Activated CD4-positive, alpha-beta T cell treated with anti-CD3 and anti-CD28 coated beads for 36 hours (primary cell): ENCODE results near the gene KIF21A. TPM values are rescaled to one million over a fixed set of nuclear protein-coding genes. Genes with fewer than 3 reads are reported as not detected.
"Not testable (repeated sequence)": the region's sequence is repeated elsewhere in the genome, so short reads cannot be mapped to it uniquely, and the experiment has no call there.

Experiments
- ATAC-seq: fragments of 200-7000 bp; cut with Tn5 transposase; one replicate; pipeline ENCODE4 v1.10.0; 2021; ENCODE audit warnings: mild to moderate bottlenecking, moderate library complexity
- CTCF ChIA-PET: fragments of 350-600 bp; sonication (Branson Sonifier 250); formaldehyde crosslinking; loops from one replicate; lab custom pipeline; 2021; ENCODE audit warnings: antibody characterized with exemption; lab: Charles Lee
- POLR2A ChIA-PET: fragments of 350-600 bp; sonication (Branson Sonifier 250); formaldehyde crosslinking; loops from one replicate; lab custom pipeline; 2021; ENCODE audit warnings: antibody characterized with exemption, inconsistent platforms; lab: Charles Lee
- DNase-seq: peaks from one replicate; pipeline ENCODE4 v3.0.0-alpha.2; 2020
- H3K27ac Mint-ChIP-seq: one replicate; pipeline ENCODE4 v1.8.0; 2021; ENCODE audit warnings: mixed read lengths
- H3K27me3 Mint-ChIP-seq: one replicate; pipeline ENCODE4 v1.8.0; 2021; ENCODE audit warnings: mixed read lengths
- H3K36me3 Mint-ChIP-seq: one replicate; pipeline ENCODE4 v1.8.0; 2021; ENCODE audit warnings: low read depth, mixed read lengths
- H3K4me1 Mint-ChIP-seq: one replicate; pipeline ENCODE4 v1.8.0; 2021; ENCODE audit warnings: mixed read lengths
- H3K4me3 Mint-ChIP-seq: one replicate; pipeline ENCODE4 v1.8.0; 2021; ENCODE audit warnings: mild to moderate bottlenecking, moderate library complexity, mixed read lengths
- H3K9me3 Mint-ChIP-seq: one replicate; pipeline ENCODE4 v1.8.0; 2021; ENCODE audit warnings: low read depth, mixed read lengths
- intact Hi-C, 2 experiments: fragments of 100-400 bp; cut with DNase I in 1 of 2; cut with micrococcal nuclease in 1 of 2; formaldehyde crosslinking; loops; one replicate each; pipeline versions ENCODE4 v1.14.2 to v1.15.1; 2022 to 2024; cut with DNase I, micrococcal nuclease
- total RNA-seq, 2 experiments: library from RNA; stranded (reverse); gene quantifications; one replicate each; pipeline ENCODE4 v1.2.3, GENCODE V29; 2021

The KIF21A gene
- total RNA-seq, 2 experiments from 2014 or later = 12.0 to 13.9 TPM

- CTCF ChIA-PET = no interaction called here
These were observed 142.1 kb downstream of the KIF21A start for GRCh38 chr12:39300799-39301198.

GRCh38 chr12:39297891-39298290 lies 145.0 kb downstream of the KIF21A start:
- ChIA-PET POLR2A (no interaction called here), CTCF (no interaction called here)
- peaks cover 5% of the 10 kb centered on the region for H3K9me3 Mint-ChIP-seq
- intact Hi-C loops = no loop called here
- H3K36me3 Mint-ChIP-seq = peaks cover 11% of the 10 kb centered on the region
- no peaks in the 10 kb centered on the region for H3K27me3 Mint-ChIP-seq
- no peak for ATAC-seq
- no peaks in the 10 kb centered on the region for H3K4me1 Mint-ChIP-seq
- H3K4me3 Mint-ChIP-seq = no peak overlapping the region
- H3K27ac Mint-ChIP-seq = no peak overlapping the region
- no peak for DNase-seq

More at GRCh38 chr12:39300799-39301198, 142.1 kb downstream of the KIF21A start:
- H3K9me3 Mint-ChIP-seq = peaks cover 5% of the 10 kb centered on the region
- DNase-seq (no peak), ATAC-seq (no peak)
- H3K27ac Mint-ChIP-seq = no peak overlapping the region
- no peaks in the 10 kb centered on the region for H3K4me1 Mint-ChIP-seq
- peaks cover 16% of the 10 kb centered on the region for H3K36me3 Mint-ChIP-seq
- no peaks in the 10 kb centered on the region for H3K27me3 Mint-ChIP-seq
- H3K4me3 Mint-ChIP-seq = no peak overlapping the region
- intact Hi-C loops = no loop called here
- POLR2A ChIA-PET = no interaction called here

DNA sequence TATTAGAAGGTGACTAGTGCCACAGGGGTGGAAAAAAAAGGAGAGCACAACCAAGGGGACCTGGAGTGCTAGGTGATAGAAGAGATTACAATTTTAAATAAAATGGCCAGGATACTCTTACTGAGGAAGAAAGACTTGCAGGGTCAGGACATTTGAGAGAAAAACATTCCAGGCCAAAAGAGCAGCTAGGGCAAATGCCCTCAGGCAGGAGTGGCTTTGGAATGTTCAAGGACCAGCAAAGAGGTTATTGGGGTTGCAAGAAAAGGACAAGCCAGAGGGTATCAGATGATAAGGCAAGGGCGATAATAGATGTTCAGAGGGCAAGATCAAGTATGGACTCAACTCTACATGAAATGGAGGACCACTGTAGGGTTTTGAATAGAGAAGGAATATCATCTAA lies 146.4 kb downstream of the KIF21A start:
- Mint-ChIP-seq H3K27ac (no peak overlapping the region), H3K36me3 (peaks cover 11% of the 10 kb centered on the region), H3K9me3 (peaks cover 5% of the 10 kb centered on the region), H3K27me3 (no peaks in the 10 kb centered on the region), H3K4me3 (no peak overlapping the region), H3K4me1 (no peaks in the 10 kb centered on the region)
- DNase-seq = no peak
- ChIA-PET POLR2A (no interaction called here), CTCF (no interaction called here)
- intact Hi-C loops = no loop called here
- ATAC-seq = no peak

DNA sequence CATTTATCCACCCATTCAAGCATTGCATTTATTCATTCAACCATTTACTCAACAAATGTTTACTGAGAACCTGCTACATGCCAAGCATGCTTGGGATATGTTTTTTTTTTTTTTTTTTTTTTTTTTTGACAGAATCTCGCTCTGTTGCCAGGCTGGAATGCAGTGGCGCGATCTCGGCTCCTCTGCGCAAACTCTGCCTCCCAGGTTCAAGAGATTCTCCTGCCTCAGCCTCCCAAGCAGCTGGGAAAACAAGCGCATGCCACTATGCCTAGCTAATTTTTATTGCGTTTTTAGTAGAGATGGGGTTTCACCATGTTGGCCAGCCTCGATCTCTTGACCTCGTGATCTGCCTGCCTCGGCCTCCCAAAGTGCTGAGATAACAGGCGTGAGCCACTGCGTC lies 147.3 kb downstream of the KIF21A start:
- H3K4me1 Mint-ChIP-seq, H3K9me3 Mint-ChIP-seq, DNase-seq, H3K27ac Mint-ChIP-seq, H3K27me3 Mint-ChIP-seq, ATAC-seq, POLR2A ChIA-PET, CTCF ChIA-PET, intact Hi-C loops, H3K4me3 Mint-ChIP-seq: not testable (repeated sequence)
- peaks cover 11% of the 10 kb centered on the region for H3K36me3 Mint-ChIP-seq

- no peak for ATAC-seq
- intact Hi-C loops = no loop called here
- Mint-ChIP-seq H3K9me3 (peaks cover 5% of the 10 kb centered on the region), H3K4me3 (no peak overlapping the region), H3K4me1 (no peaks in the 10 kb centered on the region), H3K36me3 (peaks cover 11% of the 10 kb centered on the region), H3K27ac (no peak overlapping the region), H3K27me3 (no peaks in the 10 kb centered on the region)
- ChIA-PET CTCF (no interaction called here), POLR2A (no interaction called here)
- DNase-seq = no peak
These were observed 148.2 kb downstream of the KIF21A start for GRCh38 chr12:39294715-39295114.

DNA sequence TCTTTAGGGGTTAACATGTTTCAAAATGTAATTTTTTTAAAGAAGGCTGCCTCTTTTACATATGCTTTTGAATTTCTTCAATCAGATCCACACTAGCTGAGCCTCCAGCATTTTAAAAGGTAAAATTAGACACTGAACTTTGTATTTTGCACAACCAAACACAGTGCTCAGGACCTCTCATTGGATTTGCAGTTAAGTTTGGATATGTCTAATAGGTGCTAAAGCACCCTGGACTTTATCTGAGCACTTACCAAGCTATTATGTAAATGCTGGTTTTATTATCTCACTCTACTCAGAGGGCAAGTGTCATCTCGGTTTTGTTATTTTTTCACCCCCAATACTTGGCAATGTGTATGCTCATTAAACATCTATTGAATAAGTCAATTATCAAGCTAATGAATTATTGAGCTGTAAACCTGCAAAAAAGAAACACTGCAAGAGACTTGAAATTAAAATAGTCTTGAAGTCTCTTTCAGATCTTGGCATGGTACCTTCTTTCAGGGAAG lies 150.7 kb downstream of the KIF21A start:
- no peak for ATAC-seq
- ChIA-PET POLR2A (interaction anchor here (0.6 kb wide), 1 partner anchor 260 kb away, joined by 3 read pairs; no protein-coding TSS in a partner anchor), CTCF (no interaction called here)
- H3K9me3 Mint-ChIP-seq = peaks cover 5% of the 10 kb centered on the region
- H3K36me3 Mint-ChIP-seq = peaks cover 5% of the 10 kb centered on the region
- DNase-seq = no peak
- intact Hi-C loops = no loop called here
- no peaks in the 10 kb centered on the region for H3K27me3 Mint-ChIP-seq
- H3K4me3 Mint-ChIP-seq = no peak overlapping the region
- no peak overlapping the region for H3K27ac Mint-ChIP-seq
- H3K4me1 Mint-ChIP-seq = no peaks in the 10 kb centered on the region

DNA sequence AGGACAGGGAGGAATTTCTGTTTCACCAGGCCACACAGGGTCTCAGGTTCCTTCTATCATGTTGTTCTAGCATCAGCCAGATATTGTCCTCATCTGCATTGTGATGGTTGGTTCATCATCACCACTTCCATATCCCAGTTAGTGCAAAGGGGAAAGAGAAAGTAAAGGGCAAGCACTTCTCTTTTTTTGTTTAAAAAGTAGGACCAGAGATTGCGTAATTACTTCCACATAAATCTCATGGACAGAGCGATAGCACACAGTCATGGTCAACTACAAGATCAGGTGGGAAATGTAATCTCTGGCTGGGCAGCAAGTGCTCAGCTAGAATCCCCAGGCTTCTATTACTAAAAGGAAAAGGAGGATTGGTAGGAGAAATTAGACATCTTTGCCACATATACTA lies 155.1 kb downstream of the KIF21A start:
- H3K27ac Mint-ChIP-seq = no peak overlapping the region
- H3K4me1 Mint-ChIP-seq = no peaks in the 10 kb centered on the region
- H3K36me3 Mint-ChIP-seq = no peaks in the 10 kb centered on the region
- H3K4me3 Mint-ChIP-seq = no peak overlapping the region
- ChIA-PET POLR2A (no interaction called here), CTCF (no interaction called here)
- H3K27me3 Mint-ChIP-seq = no peaks in the 10 kb centered on the region
- DNase-seq = no peak
- intact Hi-C loops = no loop called here
- ATAC-seq = no peak
- H3K9me3 Mint-ChIP-seq = no peaks in the 10 kb centered on the region

GRCh38 chr12:39287409-39287808 lies 155.5 kb downstream of the KIF21A start:
- ChIA-PET POLR2A (no interaction called here), CTCF (no interaction called here)
- Mint-ChIP-seq H3K36me3 (no peaks in the 10 kb centered on the region), H3K27ac (no peak overlapping the region), H3K9me3 (no peaks in the 10 kb centered on the region), H3K4me1 (no peaks in the 10 kb centered on the region), H3K4me3 (no peak overlapping the region), H3K27me3 (no peaks in the 10 kb centered on the region)
- intact Hi-C loops = no loop called here
- ATAC-seq = no peak
- DNase-seq = no peak

DNA sequence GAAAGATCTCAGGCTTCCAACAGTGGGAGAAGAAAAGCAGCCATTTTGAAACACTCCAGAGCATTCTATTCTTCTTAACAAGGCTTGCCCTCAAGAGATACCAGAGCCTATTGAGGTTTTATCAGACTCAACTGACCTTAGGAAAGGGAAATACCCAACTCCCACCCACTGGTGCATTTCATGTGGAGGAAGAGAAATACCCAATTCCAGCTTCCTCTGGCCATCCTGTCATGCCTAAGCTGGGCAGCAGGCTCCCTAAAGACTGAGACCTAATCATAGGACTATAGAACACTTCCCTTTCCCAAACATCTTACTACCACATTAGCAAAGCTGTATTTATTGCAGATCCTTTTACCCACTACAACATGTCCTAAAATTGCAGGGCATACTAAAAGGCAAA lies 164.5 kb downstream of the KIF21A start:
- DNase-seq (no peak), ATAC-seq (no peak)
- H3K9me3 Mint-ChIP-seq = no peaks in the 10 kb centered on the region
- H3K4me3 Mint-ChIP-seq = no peak overlapping the region
- H3K27ac Mint-ChIP-seq = no peak overlapping the region
- intact Hi-C loops = loop anchor here in 1 of 2 experiments (10.0 kb wide), 1 partner anchor 374 kb away; the partner anchor contains the start of gene CPNE8
- ChIA-PET CTCF (interaction anchor here (1.1 kb wide), 1 partner anchor 951 kb away, joined by 3 read pairs; no protein-coding TSS in a partner anchor), POLR2A (no interaction called here)
- peaks cover 14% of the 10 kb centered on the region for H3K27me3 Mint-ChIP-seq
- H3K36me3 Mint-ChIP-seq = no peaks in the 10 kb centered on the region
- H3K4me1 Mint-ChIP-seq = peaks cover 2% of the 10 kb centered on the region

DNA sequence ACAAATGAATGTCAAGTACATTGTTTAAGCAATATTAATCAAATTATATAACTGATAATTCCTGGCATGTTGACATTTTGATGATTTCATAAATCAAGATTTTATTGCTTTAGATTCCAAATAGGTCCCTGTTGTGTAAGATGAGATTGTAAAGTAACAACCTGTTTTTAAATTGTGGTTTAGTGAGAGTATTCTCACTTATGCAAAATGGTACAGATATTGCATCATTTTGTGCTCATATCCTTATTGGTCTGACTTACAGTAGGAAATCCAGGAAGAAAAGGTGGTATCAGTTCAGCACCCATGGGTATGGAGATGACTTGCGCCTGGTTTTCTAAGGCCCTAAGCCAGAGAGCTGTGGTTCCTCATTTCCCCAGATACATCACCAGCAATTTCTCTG lies 165.5 kb downstream of the KIF21A start:
- Mint-ChIP-seq H3K27ac (no peak overlapping the region), H3K36me3 (no peaks in the 10 kb centered on the region), H3K4me3 (no peak overlapping the region), H3K27me3 (peaks cover 18% of the 10 kb centered on the region), H3K9me3 (no peaks in the 10 kb centered on the region), H3K4me1 (peaks cover 5% of the 10 kb centered on the region)
- CTCF ChIA-PET = interaction anchor here (1.1 kb wide), 1 partner anchor 950 kb away, joined by 3 read pairs; no protein-coding TSS in a partner anchor
- ATAC-seq (no peak), DNase-seq (peak; percentile 11)
- POLR2A ChIA-PET = no interaction called here
- intact Hi-C loops = loop anchor here in 1 of 2 experiments (10.0 kb wide), 1 partner anchor 373 kb away; the partner anchor contains the start of gene CPNE8

GRCh38 chr12:39275846-39276245 lies 167.1 kb downstream of the KIF21A start:
- no peak overlapping the region for H3K27ac Mint-ChIP-seq
- ATAC-seq (no peak), DNase-seq (no peak)
- CTCF ChIA-PET = interaction anchor here (0.8 to 1.0 kb wide), 2 partner anchors 36 to 715 kb away, joined by 3 read pairs; no protein-coding TSS in a partner anchor
- intact Hi-C loops = loop anchor here in 1 of 2 experiments (10.0 kb wide), 1 partner anchor 371 kb away; the partner anchor contains the start of gene CPNE8
- H3K36me3 Mint-ChIP-seq = no peaks in the 10 kb centered on the region
- H3K27me3 Mint-ChIP-seq = peaks cover 18% of the 10 kb centered on the region
- peaks cover 5% of the 10 kb centered on the region for H3K4me1 Mint-ChIP-seq
- POLR2A ChIA-PET = no interaction called here
- no peak overlapping the region for H3K4me3 Mint-ChIP-seq
- no peaks in the 10 kb centered on the region for H3K9me3 Mint-ChIP-seq
